Fibroblast of lung (primary cell): ENCODE data around the gene EREG.

Source experiments
- EZH2 ChIP-seq: IDR thresholded peaks from 2 replicates; pipeline ENCODE4 v1.5.1; 2012; ENCODE audit warnings: low read length, control low read depth, mild to moderate bottlenecking; ENCODE audit errors: missing control alignments
- TF ChIP-seq, protein P1 (sequence below), 2 donors: IDR thresholded peaks in 1 of 2; conservative IDR thresholded peaks in 1 of 2; 1 replicate in 1 of 2; 2 replicates in 1 of 2; pipeline ENCODE4 v1.5.1; 2011 to 2012; ENCODE audit warnings: low read length in 2 of 2, control low read depth in 1 of 2, inconsistent platforms in 1 of 2, low read depth in 1 of 2, mild to moderate bottlenecking in 1 of 2

DNA sequence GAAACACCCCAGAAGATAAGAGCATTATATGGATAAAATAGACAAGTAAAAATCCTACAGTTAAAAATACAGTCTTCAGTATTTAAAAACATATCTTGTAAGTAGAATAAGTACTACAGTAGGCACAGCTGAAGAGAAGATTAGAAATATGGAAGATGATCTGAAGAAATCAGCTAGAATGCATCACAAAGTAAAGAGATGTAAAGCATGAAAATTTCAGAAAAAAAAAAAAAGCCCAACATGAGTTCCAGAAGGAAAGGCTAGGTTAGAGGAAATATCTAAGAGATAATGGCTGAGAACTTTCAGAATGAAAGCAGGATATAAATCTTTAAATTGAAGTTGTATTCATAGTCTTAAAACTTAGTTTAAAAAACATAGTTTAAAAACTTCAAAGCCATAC lies 35.6 kb upstream of the EREG start:
- TF ChIP-seq, protein P1, sequence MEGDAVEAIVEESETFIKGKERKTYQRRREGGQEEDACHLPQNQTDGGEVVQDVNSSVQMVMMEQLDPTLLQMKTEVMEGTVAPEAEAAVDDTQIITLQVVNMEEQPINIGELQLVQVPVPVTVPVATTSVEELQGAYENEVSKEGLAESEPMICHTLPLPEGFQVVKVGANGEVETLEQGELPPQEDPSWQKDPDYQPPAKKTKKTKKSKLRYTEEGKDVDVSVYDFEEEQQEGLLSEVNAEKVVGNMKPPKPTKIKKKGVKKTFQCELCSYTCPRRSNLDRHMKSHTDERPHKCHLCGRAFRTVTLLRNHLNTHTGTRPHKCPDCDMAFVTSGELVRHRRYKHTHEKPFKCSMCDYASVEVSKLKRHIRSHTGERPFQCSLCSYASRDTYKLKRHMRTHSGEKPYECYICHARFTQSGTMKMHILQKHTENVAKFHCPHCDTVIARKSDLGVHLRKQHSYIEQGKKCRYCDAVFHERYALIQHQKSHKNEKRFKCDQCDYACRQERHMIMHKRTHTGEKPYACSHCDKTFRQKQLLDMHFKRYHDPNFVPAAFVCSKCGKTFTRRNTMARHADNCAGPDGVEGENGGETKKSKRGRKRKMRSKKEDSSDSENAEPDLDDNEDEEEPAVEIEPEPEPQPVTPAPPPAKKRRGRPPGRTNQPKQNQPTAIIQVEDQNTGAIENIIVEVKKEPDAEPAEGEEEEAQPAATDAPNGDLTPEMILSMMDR (conservative IDR thresholded peaks at IDR 0.05 in 1 of 2, IDR thresholded peaks at IDR 0.05 in 1 of 2; ENCODE audit: low read depth in 1 of 2, low read length in 2 of 2), result no peak
- TF ChIP-seq EZH2, result no peak
